Fibroblast of mammary gland (primary cell): ENCODE results near the gene PTGR3.

Source experiments
- DNase-seq: peaks from one replicate; pipeline ENCODE4 v3.0.0-alpha.2; 2010; ENCODE audit warnings: low read depth
- H3K4me3 ChIP-seq: 2 replicates; pipeline ENCODE4 v1.5.1; 2011; ENCODE audit warnings: low read depth, mild to moderate bottlenecking, low read length, moderate library complexity; ENCODE audit not compliant: control insufficient read depth
- TF ChIP-seq, protein P1 (sequence below): conservative IDR thresholded peaks from 2 replicates; pipeline ENCODE4 v1.5.1; 2011; ENCODE audit warnings: low read depth, low read length, inconsistent platforms; ENCODE audit not compliant: control insufficient read depth, insufficient read depth

PTGR3 gene

DNA sequence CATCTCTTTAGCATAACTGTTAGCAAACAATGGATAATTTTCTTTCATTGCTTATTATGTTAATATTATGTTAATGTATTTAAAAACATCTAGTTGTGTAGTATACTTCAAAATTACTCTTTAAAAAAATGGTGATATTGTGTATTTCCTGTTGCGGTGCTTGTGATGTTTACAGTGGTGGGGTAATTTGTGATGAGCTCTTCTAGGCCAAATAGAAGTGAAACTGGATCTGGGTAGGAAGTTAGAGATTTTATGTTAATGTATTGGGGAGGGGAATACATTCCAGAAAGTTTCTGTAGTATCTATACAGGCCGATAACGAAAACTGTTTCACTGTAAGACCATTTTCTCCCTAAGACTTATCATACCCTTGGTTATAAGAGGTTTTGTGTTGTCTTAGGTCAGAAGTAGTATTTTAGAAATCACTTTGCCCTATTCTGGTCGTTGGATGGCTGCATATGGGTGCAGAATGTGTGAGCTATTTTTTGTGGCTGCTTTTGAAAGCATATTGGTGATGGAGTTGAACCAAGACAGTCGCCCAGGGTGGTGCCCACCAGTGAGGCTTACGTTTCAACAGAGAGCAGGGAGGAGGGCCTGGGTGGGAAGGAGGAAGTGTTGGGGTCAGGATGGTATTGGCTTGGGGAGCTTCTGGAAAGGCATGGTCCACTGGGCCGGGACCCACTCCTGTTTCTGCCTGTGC lies 7.4 kb upstream of the PTGR3 start:
- no peak overlapping the region for H3K4me3 ChIP-seq
- TF ChIP-seq, protein P1, sequence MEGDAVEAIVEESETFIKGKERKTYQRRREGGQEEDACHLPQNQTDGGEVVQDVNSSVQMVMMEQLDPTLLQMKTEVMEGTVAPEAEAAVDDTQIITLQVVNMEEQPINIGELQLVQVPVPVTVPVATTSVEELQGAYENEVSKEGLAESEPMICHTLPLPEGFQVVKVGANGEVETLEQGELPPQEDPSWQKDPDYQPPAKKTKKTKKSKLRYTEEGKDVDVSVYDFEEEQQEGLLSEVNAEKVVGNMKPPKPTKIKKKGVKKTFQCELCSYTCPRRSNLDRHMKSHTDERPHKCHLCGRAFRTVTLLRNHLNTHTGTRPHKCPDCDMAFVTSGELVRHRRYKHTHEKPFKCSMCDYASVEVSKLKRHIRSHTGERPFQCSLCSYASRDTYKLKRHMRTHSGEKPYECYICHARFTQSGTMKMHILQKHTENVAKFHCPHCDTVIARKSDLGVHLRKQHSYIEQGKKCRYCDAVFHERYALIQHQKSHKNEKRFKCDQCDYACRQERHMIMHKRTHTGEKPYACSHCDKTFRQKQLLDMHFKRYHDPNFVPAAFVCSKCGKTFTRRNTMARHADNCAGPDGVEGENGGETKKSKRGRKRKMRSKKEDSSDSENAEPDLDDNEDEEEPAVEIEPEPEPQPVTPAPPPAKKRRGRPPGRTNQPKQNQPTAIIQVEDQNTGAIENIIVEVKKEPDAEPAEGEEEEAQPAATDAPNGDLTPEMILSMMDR, result no peak
- no peak for DNase-seq

DNA sequence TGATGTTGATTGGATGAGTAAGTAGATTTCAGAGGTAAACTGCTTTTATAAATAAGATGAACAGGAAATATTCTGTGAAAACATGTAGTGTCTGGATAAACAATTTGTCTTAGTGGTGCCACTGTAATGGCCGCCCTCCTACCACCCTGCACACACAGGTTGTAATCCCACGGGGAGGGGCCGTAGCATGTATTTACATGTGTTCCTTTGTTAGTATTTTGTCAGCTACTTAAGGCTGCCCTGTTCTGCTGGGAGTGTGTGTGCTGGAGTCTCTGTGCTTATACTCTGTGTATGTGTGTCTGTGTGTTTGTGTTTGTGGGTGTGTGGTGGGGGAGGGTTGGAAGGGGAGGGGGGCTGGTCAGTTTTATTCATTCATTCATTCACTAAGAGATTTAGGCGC lies 6.7 kb upstream of the PTGR3 start:
- TF ChIP-seq, protein P1, result no peak
- DNase-seq, result no peak
- H3K4me3 ChIP-seq, result no peak overlapping the region

DNA sequence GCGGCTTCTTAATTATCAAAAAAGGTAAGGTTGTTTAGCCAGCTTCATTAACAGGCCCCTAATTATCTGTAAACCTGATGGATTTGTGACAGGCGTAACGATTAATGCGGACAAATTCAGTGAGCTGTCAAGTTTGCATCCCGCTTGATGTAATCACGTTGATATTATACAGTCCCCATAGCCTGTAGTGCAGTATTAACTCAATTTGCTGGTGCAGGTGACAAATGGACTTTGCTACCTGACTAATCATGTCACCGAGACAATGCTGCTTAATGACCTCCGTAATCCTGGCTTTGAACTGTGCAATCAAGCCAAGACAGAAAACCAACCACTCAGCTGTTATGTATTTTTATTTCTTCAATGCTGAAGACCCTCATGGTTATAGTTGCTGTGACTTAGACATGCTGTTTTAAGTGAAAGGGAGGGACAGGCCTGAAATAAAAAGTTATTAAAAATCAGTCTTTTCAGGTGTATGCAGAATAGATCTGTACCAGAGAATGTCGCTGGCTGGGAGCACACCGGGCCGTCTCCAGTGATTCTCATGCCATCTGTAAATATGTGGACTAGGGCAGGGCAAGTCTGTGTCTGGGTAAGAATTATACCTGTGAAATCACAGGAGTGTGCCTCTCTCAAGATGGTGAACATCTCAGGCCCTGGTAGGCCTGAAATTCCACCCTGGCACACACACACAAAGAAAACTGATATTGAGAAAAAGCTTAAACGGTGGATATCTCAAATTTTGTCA lies 6.0 kb upstream of the PTGR3 start:
- no peak overlapping the region for H3K4me3 ChIP-seq
- TF ChIP-seq, protein P1, result no peak
- DNase-seq, result no peak

DNA sequence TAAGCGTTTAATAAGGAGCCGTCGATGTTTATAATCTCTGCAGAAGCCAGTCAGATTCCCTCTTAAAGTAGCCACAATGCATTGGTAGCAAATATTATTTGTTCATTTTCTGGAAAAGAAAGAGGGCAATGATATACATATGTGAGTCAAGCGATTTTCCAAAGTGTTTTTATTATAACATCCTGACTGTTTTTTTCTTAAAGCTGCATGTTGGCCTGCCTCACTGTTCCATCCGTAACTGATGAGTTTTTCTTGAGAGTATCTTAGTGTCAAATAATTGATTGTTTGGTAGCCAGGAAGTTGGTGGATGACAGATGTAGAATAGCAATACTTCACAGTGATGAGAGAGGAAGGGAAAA lies 5.4 kb upstream of the PTGR3 start:
- no peak for DNase-seq
- no peak overlapping the region for H3K4me3 ChIP-seq
- TF ChIP-seq, protein P1, result no peak

DNA sequence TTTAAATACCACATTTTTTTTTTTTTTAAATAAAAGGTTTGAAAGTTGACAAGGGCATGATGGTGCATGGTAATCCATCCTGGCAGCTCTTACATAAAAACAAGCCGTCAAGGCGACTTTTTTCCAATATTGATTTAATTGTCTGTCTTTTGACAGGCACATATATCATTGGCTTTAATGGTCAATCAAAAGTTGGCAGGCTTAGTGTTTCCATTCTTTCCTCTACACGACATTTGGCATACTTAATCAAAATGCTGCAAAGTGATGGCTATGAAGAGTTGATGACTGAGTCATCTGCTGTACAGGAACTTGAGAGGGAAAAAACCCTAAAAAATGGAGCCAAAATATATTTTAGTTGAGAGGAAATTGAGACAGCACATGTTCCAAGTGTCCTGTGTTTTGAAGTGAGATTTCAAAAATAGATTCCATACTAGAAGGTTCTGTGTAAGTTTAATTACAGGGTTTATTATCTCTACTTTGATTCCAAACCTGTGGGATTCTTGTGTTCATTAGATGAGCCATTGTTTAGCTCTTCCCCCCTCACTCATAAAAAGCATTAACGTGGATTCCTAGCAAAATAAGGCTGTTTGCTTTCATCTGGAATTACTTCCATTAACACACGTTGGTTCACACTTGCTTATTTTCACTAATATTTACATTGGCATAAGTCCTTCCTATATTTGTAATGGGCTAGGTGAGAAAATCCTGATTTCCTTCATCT lies 4.8 kb upstream of the PTGR3 start:
- peak; percentile 65 for DNase-seq
- no peak overlapping the region for H3K4me3 ChIP-seq

GRCh38 chr18:75212751-75213090 lies 3.8 kb upstream of the PTGR3 start:
- H3K4me3 ChIP-seq, result peak overlapping the region; percentile 64
- no peak for DNase-seq
- TF ChIP-seq, protein P1, result no peak

More for the DNA sequence above, 4.8 kb upstream of the PTGR3 start:
- TF ChIP-seq, protein P1, result no peak
